VCaP (cell line): ENCODE results near the gene PDE11A.
A peak's percentile ranks its signal among the peaks of the same experiment; 100 is the strongest.

Source experiments
- H3K27ac ChIP-seq: fragments of 450-650 bp; 2 replicates; pipeline ENCODE4 v1.5.1; 2017
- CTCF ChIP-seq: fragments of 450-650 bp; conservative IDR thresholded peaks from 2 replicates; pipeline ENCODE4 v1.5.1; 2017; ENCODE audit warnings: mild to moderate bottlenecking, moderate library complexity

The PDE11A gene

DNA sequence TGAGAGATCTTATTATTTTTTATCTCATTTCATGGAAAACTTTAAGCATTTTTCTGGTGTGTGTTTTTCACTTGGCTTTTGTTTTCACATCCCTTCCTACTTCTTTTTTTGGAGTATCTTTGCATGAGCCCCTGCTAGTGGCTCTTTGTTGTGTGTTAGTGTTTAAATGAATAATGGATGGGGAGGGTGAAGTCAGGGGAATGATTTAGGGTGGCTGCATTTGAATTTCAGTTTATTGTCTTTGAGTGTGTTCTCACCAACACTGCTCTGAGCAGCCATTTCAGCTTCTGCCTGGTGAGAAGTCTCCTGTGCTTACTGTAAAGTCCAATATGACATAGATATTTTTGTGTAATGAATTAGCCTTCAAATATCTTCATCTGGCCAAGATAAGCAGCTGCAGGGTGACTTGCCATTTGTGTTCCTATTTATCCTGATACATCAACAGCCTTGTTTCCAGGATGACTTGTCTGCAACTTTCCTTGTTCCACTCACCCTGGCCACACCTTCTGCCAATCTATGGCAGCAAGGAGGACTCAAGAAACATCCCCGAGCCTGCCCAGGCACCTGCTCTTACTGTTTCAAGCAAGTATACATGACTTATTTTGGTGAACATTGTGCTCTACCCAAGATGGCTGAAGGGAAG lies 182.6 kb downstream of the PDE11A start:
- TF ChIP-seq CTCF = no peak
- no peak overlapping the region for H3K27ac ChIP-seq

- H3K27ac ChIP-seq = no peak overlapping the region
- no peak for TF ChIP-seq CTCF
Measured at GRCh38 chr2:177888581-177888980, 184.0 kb downstream of the PDE11A start.

GRCh38 chr2:177887722-177888121 lies 184.9 kb downstream of the PDE11A start:
- no peak for TF ChIP-seq CTCF
- H3K27ac ChIP-seq = no peak overlapping the region

DNA sequence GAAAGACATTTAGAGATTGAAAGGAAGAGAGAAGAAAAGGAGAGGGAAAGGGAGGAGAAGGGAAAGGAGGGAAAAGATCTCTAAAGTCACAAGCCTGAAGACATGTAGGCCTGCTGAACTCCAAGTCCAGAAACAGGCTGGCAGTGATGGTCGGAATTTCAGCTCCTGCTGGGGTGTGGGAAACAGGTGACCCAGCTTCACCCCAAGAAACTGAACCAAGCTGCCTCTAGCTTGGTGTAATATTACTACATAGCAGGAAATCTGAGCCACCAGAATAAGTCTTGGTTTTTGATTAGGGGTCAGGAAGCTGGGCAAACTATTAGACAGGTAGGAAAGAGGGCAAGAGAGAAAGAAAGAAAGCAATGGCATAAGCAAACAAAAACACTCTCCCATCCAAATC lies 185.8 kb downstream of the PDE11A start:
- no peak overlapping the region for H3K27ac ChIP-seq
- TF ChIP-seq CTCF = no peak

GRCh38 chr2:177885828-177886466 lies 186.6 kb downstream of the PDE11A start:
- TF ChIP-seq CTCF = no peak
- H3K27ac ChIP-seq = no peak overlapping the region

- peak overlapping the region; percentile 37 for H3K27ac ChIP-seq
- no peak for TF ChIP-seq CTCF
Measured at GRCh38 chr2:177883177-177883576, 189.4 kb downstream of the PDE11A start.

DNA sequence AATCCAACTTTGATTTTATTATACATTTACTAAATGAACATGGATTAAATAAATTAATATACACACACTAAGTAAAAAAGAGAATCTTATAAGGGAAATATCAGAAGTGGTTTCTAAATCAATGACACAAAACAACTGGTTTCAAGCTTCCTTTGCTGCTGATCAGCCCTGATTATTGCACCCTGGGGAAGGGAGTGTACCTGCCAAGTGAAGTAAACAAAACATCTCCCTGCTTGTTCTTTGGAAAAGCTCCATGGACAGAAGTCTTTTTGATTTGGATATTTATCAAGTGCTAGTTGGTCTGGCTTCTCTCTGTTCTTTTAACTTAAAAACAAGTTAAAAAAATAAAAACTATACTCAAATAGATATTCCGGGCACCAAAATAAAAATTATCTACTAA lies 190.1 kb downstream of the PDE11A start:
- no peak for TF ChIP-seq CTCF
- peak overlapping the region; percentile 37 for H3K27ac ChIP-seq
